DMS114 treated with DMSO at 0.1 percent for 48 hours (cell line): Measurements from ENCODE around the gene PTPRZ1.

Experiments
- DNase-seq: peaks from one replicate; lab custom pipeline; 2025; ENCODE audit not compliant: unreplicated experiment; lab: John Stamatoyannopoulos, UW

Gene PTPRZ1

DNA sequence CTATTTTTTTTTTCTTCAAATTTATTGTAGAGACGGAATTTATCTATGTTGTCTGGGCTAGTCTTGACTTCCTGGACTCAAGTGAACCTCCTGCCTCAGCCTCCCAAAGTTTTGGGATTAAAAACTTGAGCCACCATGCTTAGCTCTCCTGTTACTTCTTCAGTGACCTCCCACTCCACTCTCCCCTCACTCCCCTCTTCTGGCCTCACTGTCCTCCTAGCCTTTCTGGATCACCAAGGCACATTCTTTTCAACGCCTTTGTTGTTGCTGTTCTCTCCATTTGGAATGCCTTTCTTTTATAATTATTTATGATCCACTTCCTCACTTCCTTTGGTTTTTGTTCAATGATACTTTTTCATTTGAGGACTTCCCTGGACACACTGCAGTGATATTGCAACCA is 17.9 kb downstream of the PTPRZ1 start:
- DNase-seq: no peak

DNA sequence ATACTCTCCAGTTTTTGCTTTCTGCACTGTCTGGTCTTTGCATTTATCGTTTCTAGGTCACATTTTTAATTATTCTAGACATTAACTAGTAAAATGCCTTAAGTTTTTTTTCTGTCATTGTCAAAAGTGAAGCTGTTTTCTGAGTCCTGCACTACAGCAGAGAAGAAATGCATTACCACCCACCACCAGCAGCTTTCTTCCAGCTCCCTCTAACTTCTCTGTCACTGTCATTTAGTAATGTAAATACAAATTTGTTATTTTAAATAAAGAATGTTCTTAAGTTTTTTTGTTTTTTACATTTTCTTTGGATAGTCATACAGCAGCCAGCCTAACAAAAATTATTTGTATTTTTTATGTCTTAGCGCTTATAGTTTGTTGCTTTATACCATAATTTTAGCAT is 18.8 kb downstream of the PTPRZ1 start:
- no peak for DNase-seq

DNA sequence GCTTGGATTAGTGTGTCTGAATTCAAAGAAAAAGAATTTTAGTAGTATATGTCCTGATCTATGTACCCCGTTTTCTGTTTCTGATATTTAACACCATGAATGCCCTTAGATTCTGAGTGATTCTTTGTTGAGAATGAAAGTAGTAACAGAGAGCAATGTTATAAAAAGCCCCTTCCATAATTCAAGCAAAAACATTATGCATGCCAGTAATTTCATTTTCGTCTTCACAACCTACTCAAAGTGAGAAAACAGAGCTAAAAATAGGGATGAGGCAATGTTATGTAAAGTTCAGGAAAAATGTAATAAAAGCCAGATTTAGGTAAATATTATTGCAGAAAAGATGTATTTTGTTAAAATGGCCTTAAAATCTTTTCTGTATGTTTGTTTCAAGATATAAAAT is 28.1 kb downstream of the PTPRZ1 start:
- DNase-seq: no peak

DNA sequence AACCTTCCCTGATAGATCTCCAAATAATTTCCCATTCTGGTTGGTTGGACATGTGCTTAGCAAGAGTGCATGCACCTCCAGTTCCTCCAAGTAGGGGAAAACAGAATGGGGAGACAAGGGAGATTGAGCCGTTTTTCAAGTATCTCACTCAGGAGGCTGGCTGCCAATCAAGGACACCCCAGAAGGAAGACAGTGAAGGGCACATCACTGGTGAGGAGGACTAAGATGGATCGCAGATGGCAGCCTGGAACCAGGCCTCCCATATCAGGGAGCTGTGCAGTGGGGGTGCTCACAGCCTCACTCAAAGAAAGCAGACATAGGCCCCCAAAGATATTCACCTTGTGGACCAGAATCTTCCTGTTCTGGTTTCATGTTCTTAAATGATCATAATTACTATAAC is 31.2 kb downstream of the PTPRZ1 start:
- DNase-seq: no peak

- DNase-seq: no peak
Observed at GRCh38 chr7:121908042-121908441, 35.1 kb downstream of the PTPRZ1 start.

DNA sequence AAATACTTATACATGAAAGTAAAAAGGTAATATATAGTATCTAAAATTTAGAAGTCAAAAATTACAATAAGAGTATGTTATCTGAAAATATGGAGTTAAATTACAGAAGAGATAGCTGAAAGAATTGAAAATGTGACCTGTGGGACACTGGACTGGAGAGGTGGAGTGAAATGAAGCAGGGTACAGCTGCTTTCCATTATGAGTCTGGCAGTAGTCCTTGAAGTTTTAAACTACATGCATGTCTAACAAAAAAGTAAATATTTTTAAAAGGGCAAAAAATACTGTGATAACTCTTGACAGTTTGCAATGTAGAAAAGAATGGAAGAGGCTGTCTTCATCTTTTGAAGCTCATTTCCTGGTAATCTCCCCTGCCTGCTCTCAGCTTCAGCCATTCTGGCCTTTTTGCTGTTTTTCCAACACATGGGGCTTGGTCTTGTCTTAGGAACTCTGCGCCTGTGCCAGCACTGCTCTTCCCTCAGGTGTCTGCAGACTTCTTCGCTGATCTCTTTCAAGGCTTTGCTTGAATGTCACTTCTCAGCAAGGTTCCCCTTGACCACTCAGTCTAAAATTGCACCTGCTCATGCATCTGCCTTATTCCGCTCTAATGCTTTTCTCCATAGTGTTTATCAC is 36.9 kb downstream of the PTPRZ1 start:
- DNase-seq: no peak

DNA sequence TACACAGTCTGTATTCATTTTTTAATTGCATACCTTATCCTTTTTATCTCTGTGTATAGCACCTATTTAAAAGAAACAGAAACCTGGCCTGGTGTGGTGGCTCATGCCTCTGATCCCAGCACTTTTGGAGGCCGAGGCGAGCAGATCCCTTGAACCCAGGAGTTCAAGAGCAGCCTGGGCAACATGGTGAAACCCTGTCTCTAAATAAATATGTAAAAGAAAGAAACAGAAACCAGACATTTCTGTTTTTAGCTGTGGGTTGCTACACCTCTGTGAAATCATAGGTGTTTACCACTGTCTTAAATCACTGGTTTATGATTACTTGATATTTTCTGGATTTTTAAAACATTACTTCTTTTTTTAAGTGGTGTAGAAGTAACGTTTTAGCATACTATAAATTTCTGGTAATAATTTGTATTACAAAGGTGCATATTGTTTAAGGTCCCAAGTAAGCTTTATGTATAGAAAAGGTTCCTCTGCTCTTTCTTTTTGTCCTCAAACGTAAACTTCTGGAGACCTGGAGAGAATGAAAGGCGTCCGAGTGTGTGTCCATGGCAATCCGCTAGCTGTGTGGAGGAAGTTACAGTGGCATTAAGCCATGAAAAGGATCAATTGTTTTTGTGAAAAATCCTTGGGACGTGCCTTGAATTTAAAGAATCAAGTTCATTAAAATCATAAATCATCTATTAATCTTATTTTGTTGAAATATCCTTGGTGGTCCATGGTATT is 41.1 kb downstream of the PTPRZ1 start:
- DNase-seq: no peak

DNA sequence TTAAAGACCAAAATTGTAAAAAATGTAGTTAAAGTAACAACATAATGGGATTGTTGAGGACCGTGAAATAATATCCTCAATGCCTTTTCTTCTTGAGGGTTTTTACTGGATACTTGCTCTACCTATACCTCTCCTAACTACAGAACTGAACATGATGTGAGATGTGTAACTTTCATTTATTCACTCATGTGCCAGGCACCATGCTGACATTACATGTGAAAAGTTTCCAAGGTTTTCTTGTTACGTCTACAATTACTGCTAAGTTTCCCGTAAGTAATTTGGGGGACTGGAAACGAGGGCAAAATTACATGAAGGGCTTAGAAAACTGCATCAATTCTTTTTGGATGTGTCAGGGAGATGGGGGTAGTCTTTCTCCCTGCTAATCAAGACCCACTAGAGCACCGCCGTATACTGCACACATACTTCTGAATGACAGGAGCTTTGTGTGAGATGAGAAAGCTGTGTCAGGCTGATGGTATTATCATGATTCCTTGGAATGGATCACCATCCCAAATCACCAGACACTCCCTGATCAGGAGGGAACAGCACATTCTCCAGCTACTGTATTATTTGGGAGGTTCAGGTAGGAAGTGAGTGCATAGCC is 41.8 kb downstream of the PTPRZ1 start:
- DNase-seq: no peak

DNA sequence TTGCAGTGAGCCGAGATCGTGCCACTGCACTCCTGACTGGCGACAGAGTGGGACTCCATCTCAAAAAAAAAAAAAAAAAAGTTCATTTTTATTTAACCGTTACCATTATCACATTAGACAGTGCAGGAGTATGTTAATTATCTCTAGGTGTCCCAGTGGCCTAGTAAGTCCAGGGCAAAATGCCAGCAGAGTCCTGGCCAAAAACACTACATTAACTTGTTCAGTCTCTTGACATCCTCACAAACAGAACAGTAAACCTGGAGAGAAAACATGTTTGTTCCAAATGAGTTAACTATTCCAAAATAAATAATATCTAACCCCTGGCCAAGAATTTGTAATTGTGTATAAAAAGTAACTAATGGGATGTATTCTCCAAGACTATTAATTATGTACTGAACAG is 43.2 kb downstream of the PTPRZ1 start:
- no peak for DNase-seq

DNA sequence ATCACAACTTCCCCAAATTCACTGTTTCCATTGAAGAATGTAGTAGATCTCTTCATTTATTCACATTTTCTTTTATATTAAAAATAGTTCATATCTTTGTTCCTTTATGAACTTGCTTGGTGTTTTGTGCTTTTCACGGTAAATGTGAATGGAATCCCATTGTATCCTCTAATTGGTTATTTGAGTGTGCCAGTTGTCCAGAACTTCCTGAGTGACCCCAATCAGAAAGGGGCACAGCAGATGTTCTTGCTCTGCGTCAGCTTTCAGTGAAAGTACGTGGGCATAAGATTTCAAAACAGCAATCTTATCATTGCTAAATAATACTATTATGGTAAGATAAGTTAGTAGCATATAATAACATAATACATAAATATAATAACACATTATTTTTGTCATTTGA is 47.0 kb downstream of the PTPRZ1 start:
- no peak for DNase-seq

GRCh38 chr7:121924269-121925186 is 51.6 kb downstream of the PTPRZ1 start:
- DNase-seq: no peak

- no peak for DNase-seq
Observed at GRCh38 chr7:121931149-121931902, 58.4 kb downstream of the PTPRZ1 start.

GRCh38 chr7:121932768-121933167 is 59.8 kb downstream of the PTPRZ1 start:
- DNase-seq: no peak

GRCh38 chr7:121936951-121937623 is 64.1 kb downstream of the PTPRZ1 start:
- DNase-seq: no peak

DNA sequence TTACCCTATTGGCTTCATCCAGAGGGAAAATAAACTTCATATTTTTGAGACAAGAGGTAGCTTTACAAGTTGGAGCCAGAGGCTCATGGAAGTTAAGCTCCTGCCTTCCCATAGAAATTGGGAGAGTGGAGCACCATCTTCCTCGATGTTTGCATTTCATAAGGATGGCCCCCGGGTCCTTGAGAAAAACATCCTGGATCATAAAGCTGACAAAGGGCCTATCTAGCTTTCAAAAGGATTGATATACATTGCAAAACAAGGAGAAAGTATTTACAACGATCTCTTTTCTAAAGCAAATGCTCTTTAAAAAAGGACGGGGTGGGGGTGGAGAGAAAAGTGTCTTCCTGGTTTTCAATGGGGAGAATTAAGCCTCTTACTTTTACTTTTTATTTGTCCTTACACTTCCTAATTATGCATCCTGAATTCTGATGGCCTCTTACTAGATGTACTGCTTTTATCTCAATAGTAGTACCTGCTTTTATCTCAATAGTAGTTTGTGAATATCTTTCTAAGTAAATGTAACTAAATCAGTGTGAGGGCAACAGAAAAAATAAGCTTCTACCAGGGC is 65.6 kb downstream of the PTPRZ1 start:
- no peak for DNase-seq

GRCh38 chr7:121940918-121941317 is 68.0 kb downstream of the PTPRZ1 start:
- no peak for DNase-seq

GRCh38 chr7:121941830-121942229 is 68.9 kb downstream of the PTPRZ1 start:
- no peak for DNase-seq

DNA sequence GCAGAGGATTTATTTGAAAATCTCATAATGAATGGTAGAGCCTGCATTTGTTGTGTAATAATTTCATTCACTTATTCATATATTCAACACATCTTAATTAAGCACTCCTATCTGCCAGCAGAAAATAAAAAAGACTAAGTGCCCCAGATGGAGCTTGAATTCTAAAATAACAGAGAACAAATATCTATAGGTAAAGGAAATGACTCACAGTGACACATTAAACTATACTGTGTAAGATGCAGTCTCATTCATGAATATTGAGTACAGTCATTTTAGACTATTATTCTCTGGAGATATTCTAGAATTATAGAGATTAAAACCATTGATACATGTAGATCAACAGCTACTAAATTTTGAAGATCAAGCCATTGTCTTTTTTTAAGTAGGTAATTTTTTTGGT is 72.1 kb downstream of the PTPRZ1 start:
- DNase-seq: no peak

DNA sequence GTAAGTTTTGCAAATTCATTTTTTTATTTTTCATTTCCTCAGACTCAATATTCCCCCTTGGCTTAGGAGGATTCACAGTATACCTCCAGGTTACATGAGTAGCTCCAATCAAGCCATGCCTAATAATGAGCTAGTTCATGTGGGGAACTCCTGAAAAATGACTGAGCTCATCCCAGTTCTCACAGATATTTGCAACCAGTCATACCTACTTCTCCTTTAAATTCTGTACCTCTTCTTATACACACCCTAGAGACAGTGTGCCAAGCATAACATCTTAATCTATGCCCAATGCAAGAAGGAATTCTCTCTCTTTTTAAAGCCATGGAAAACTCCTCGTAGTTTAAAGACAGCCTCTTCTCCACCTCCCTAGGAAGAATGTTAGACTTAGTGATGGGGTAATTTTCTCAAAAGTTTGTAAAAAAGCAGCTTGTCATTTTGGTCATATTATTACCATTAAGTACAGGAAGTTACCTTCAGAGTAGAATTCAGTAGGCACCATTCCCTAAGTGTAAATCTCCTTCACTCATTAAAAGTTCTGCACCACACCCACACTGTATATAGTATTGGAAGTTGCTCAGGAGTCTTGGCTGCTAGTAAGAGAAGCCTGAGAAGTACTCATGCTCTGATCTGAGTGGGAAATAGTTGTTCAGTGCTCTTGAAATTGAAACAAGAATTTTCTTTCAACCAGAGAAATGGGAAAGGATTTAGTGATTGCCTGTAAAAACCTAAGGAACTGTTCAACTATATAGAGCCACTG is 72.7 kb downstream of the PTPRZ1 start:
- DNase-seq: no peak
